Neural cell (in vitro differentiated cells): Measurements from ENCODE around the gene SFRP4.

ENCODE experiments used
- CTCF ChIP-seq: fragments of 450-650 bp; IDR thresholded peaks from 2 replicates; pipeline ENCODE4 v1.5.1; 2014; ENCODE audit warnings: antibody characterized with exemption, mild to moderate bottlenecking, moderate library complexity; ENCODE audit not compliant: poor library complexity, severe bottlenecking
- MXI1 ChIP-seq: fragments of 450-650 bp; conservative IDR thresholded peaks from 2 replicates; pipeline ENCODE4 v1.6.1; 2014; ENCODE audit warnings: antibody characterized with exemption, mild to moderate bottlenecking; ENCODE audit not compliant: poor library complexity, severe bottlenecking
- POLR2AphosphoS5 ChIP-seq: IDR thresholded peaks from 2 replicates; pipeline ENCODE4 v1.6.1; 2012
- RAD21 ChIP-seq: fragments of 450-650 bp; conservative IDR thresholded peaks from 2 replicates; pipeline ENCODE4 v1.6.1; 2014; ENCODE audit warnings: antibody characterized with exemption, mild to moderate bottlenecking, moderate library complexity
- REST ChIP-seq: IDR thresholded peaks from 2 replicates; pipeline ENCODE4 v1.6.1; 2012; ENCODE audit warnings: borderline replicate concordance

GRCh38 chr7:37932543-37932942 is 15.9 kb upstream of the SFRP4 start:
- no peak for TF ChIP-seq RAD21
- no peak for TF ChIP-seq CTCF
- TF ChIP-seq MXI1: no peak
- no peak for TF ChIP-seq POLR2AphosphoS5
- no peak for TF ChIP-seq REST
